PC-9 (cell line): Measurements from ENCODE around the gene AGO4. TPM values are rescaled to one million over a fixed set of nuclear protein-coding genes. Genes with fewer than 3 reads are reported as not detected.

Experiments used
- BruUV-seq: library from RNA; stranded (reverse); fragments of 400-500 nt; replicated peaks from 2 replicates; lab custom pipeline; 2021; lab: Mats Ljungman, UMichigan
- CTCF ChIA-PET: fragments of 300-600 bp; sonication (Branson Sonifier 250); formaldehyde crosslinking; loops from one replicate; lab custom pipeline; 2022; ENCODE audit warnings: antibody characterized with exemption; lab: Charles Lee
- POLR2A ChIA-PET: fragments of 300-600 bp; sonication (Branson Sonifier 250); formaldehyde crosslinking; loops from one replicate; lab custom pipeline; 2022; ENCODE audit warnings: antibody characterized with exemption; ENCODE audit not compliant: unreplicated experiment; lab: Charles Lee
- DNase-seq, 2 experiments: peaks; one replicate each; pipeline versions ENCODE4 v3.0.0 to v3.0.0-alpha.2; 2015 to 2022; ENCODE audit warnings: mixed read lengths in 1 of 2
- H2AFZ ChIP-seq: fragments of 200-600 bp; sonication (generic); 2 replicates; pipeline ENCODE4 v1.8.1; 2017; ENCODE audit warnings: antibody characterized with exemption
- H3F3A ChIP-seq: fragments of 200-600 bp; sonication (generic); 2 replicates; pipeline ENCODE4 v1.8.1; 2017; ENCODE audit warnings: antibody characterized with exemption, mild to moderate bottlenecking, low read depth; ENCODE audit not compliant: insufficient read depth
- H3K27ac ChIP-seq: fragments of 200-600 bp; sonication (generic); 2 replicates; pipeline ENCODE4 v1.6.1; 2016; ENCODE audit warnings: mixed run types
- H3K27me3 ChIP-seq: fragments of 200-600 bp; sonication (generic); 2 replicates; pipeline ENCODE4 v1.6.1; 2016; ENCODE audit warnings: low read depth, mixed run types; ENCODE audit not compliant: insufficient read depth
- H3K36me3 ChIP-seq: fragments of 200-600 bp; sonication (generic); 2 replicates; pipeline ENCODE4 v1.6.1; 2016; ENCODE audit warnings: low read depth, mixed run types
- H3K4me1 ChIP-seq: fragments of 200-600 bp; sonication (generic); replicated peaks from 2 replicates; pipeline ENCODE4 v1.6.1; 2016; ENCODE audit warnings: mixed run types; ENCODE audit not compliant: insufficient read depth
- H3K4me2 ChIP-seq: fragments of 200-600 bp; sonication (generic); 2 replicates; pipeline ENCODE4 v1.6.1; 2017; ENCODE audit warnings: mixed run types
- H3K4me3 ChIP-seq: fragments of 200-600 bp; sonication (generic); 2 replicates; pipeline ENCODE4 v1.6.1; 2016; ENCODE audit warnings: mixed run types
- H3K79me2 ChIP-seq: fragments of 200-600 bp; sonication (generic); 2 replicates; pipeline ENCODE4 v1.6.1; 2017; ENCODE audit warnings: low read depth, mixed run types
- H3K9me2 ChIP-seq: fragments of 200-600 bp; sonication (generic); 2 replicates; pipeline ENCODE4 v1.8.1; 2017; ENCODE audit warnings: mild to moderate bottlenecking; ENCODE audit not compliant: insufficient read depth
- H3K9me3 ChIP-seq: fragments of 200-600 bp; sonication (generic); 2 replicates; pipeline ENCODE4 v1.8.1; 2016; ENCODE audit warnings: low read depth; ENCODE audit not compliant: insufficient read depth
- H4K20me1 ChIP-seq: fragments of 200-600 bp; sonication (generic); 2 replicates; pipeline ENCODE4 v1.8.1; 2017; ENCODE audit not compliant: insufficient read depth
- CTCF ChIP-seq: fragments of 200-600 bp; sonication (generic); conservative IDR thresholded peaks from 2 replicates; pipeline ENCODE4 v1.6.1; 2017; ENCODE audit warnings: mixed run types, antibody characterized with exemption, mild to moderate bottlenecking, moderate library complexity
- EZH2 ChIP-seq: fragments of 200-600 bp; sonication (generic); IDR thresholded peaks from 2 replicates; pipeline ENCODE4 v1.8.0; 2017; ENCODE audit warnings: antibody characterized with exemption, low read depth
- intact Hi-C: fragments of 100-400 bp; cut with micrococcal nuclease; formaldehyde crosslinking; loops from one replicate; pipeline ENCODE4 v1.10.0; 2022; ENCODE audit not compliant: unreplicated experiment
- total RNA-seq: library from RNA; stranded (reverse); gene quantifications from 2 replicates; pipeline ENCODE4 v1.2.3, GENCODE V29; 2021

Gene AGO4
- total RNA-seq, 1 experiment from 2014 or later, result 12.4 TPM

- Histone ChIP-seq H3F3A (no peaks in the 10 kb centered on the region), H2AFZ (no peak overlapping the region), H3K9me3 (no peaks in the 10 kb centered on the region), H3K36me3 (no peaks in the 10 kb centered on the region), H3K27ac (no peak overlapping the region), H3K79me2 (peaks cover 24% of the 10 kb centered on the region), H3K27me3 (no peaks in the 10 kb centered on the region), H3K9me2 (no peaks in the 10 kb centered on the region), H3K4me3 (no peak overlapping the region), H3K4me2 (no peak overlapping the region), H3K4me1 (peaks cover 7% of the 10 kb centered on the region), H4K20me1 (peaks cover 14% of the 10 kb centered on the region)
- DNase-seq, result no peak
- POLR2A ChIA-PET, result interaction anchor here (0.6 kb wide), 1 partner anchor 645 kb away, joined by 19 read pairs; no protein-coding TSS in a partner anchor
- CTCF ChIA-PET, result no interaction called here
- intact Hi-C loops, result loop anchor here (2.0 kb wide), 1 partner anchor 49 kb away; the partner anchor contains the start of gene AGO3
- TF ChIP-seq CTCF, result no peak
- TF ChIP-seq EZH2, result no peak
- BruUV-seq, result no TSS peak
Measured at GRCh38 chr1:35881850-35882273, 74.0 kb downstream of the AGO4 start.

- intact Hi-C loops, result loop anchor here (2.0 kb wide), 1 partner anchor 48 kb away; the partner anchor contains the start of gene AGO3
- H3K27me3 ChIP-seq, result no peaks in the 10 kb centered on the region
- H3K27ac ChIP-seq, result no peak overlapping the region
- no TSS peak for BruUV-seq
- ChIA-PET CTCF (interaction anchor here (0.6 kb wide), 1 partner anchor 24 kb away, joined by 4 read pairs; no protein-coding TSS in a partner anchor), POLR2A (interaction anchor here (0.5 to 0.6 kb wide), 4 partner anchors 20 to 685 kb away, joined by 4 to 5 read pairs (median 4); no protein-coding TSS in a partner anchor)
- H3K9me2 ChIP-seq, result no peaks in the 10 kb centered on the region
- H3K4me2 ChIP-seq, result peak overlapping the region; percentile 48
- no peaks in the 10 kb centered on the region for H3F3A ChIP-seq
- H3K4me3 ChIP-seq, result peak overlapping the region; percentile 100; the same call in 1 of the 2 replicates
- no peaks in the 10 kb centered on the region for H3K9me3 ChIP-seq
- H2AFZ ChIP-seq, result peak overlapping the region; percentile 73; the same call in 1 of the 2 replicates
- H3K79me2 ChIP-seq, result peaks cover 24% of the 10 kb centered on the region
- no peak for TF ChIP-seq CTCF
- no peak for TF ChIP-seq EZH2
- peaks cover 7% of the 10 kb centered on the region for H3K4me1 ChIP-seq
- H4K20me1 ChIP-seq, result peaks cover 14% of the 10 kb centered on the region
- no peak for DNase-seq
- H3K36me3 ChIP-seq, result no peaks in the 10 kb centered on the region
Measured at GRCh38 chr1:35882586-35882944, 74.7 kb downstream of the AGO4 start.

- peaks cover 7% of the 10 kb centered on the region for H3K4me1 ChIP-seq
- BruUV-seq, result no TSS peak
- DNase-seq, result peak; percentile 74 to 98
- H2AFZ ChIP-seq, result peak within 1 kb of the TSS; percentile 100
- H3K9me3 ChIP-seq, result no peaks in the 10 kb centered on the region
- H3K36me3 ChIP-seq, result no peaks in the 10 kb centered on the region
- POLR2A ChIA-PET, result interaction anchor here (0.5 to 0.6 kb wide), 8 partner anchors 20 to 685 kb away, joined by 3 to 5 read pairs (median 4); no protein-coding TSS in a partner anchor
- TF ChIP-seq EZH2 (no peak), CTCF (peak; percentile 81)
- intact Hi-C loops, result loop anchor here (1.0 to 2.0 kb wide), 2 partner anchors 48 to 205 kb away; partner anchors contain the start of genes ADPRS and AGO3
- H3K9me2 ChIP-seq, result no peaks in the 10 kb centered on the region
- H3K4me3 ChIP-seq, result peak within 1 kb of the TSS; percentile 100
- peaks cover 24% of the 10 kb centered on the region for H3K79me2 ChIP-seq
- peak within 1 kb of the TSS; percentile 90 for H3K4me2 ChIP-seq
- H3K27ac ChIP-seq, result no peak within 1 kb of the TSS
- H3F3A ChIP-seq, result no peaks in the 10 kb centered on the region
- no peaks in the 10 kb centered on the region for H3K27me3 ChIP-seq
- CTCF ChIA-PET, result interaction anchor here (0.6 to 0.7 kb wide), 5 partner anchors 25 to 423 kb away, joined by 3 to 5 read pairs (median 3); partner anchors contain the start of gene SH3D21
- peaks cover 14% of the 10 kb centered on the region for H4K20me1 ChIP-seq
Measured at GRCh38 chr1:35882945-35883634, 75.3 kb downstream of the AGO4 start, which contains the start of gene AGO1. Gene AGO1 (plus strand): TSS chr1:35883209. CDS start chr1:35883422, 213 bp downstream.
